GM08714 (cell line): ENCODE data around the gene SYNGR1.

Experiments
- H3K4me3 ChIP-seq: fragments of 200-500 bp; sonication (Bioruptor generic); 2 replicates; pipeline ENCODE4 v1.5.1; 2014; ENCODE audit warnings: mild to moderate bottlenecking, low read length, inconsistent platforms
- ZNF274 ChIP-seq: IDR thresholded peaks from 2 replicates; pipeline ENCODE4 v1.6.1; 2012; ENCODE audit warnings: mild to moderate bottlenecking, low read depth, low read length

The SYNGR1 gene

GRCh38 chr22:39383841-39384625, 34.2 kb downstream of the SYNGR1 start:
- no peak for TF ChIP-seq ZNF274
- H3K4me3 ChIP-seq = no peak overlapping the region

GRCh38 chr22:39384750-39385480, 35.1 kb downstream of the SYNGR1 start:
- no peak for TF ChIP-seq ZNF274

GRCh38 chr22:39388261-39389011, 38.6 kb downstream of the SYNGR1 start:
- peak overlapping the region; percentile 61; the same call in 1 of the 2 replicates for H3K4me3 ChIP-seq
- no peak for TF ChIP-seq ZNF274

More at GRCh38 chr22:39384750-39385480, 35.1 kb downstream of the SYNGR1 start:
- no peak overlapping the region for H3K4me3 ChIP-seq

- no peak for TF ChIP-seq ZNF274
- no peak overlapping the region for H3K4me3 ChIP-seq
Observed at GRCh38 chr22:39389420-39389819, 39.6 kb downstream of the SYNGR1 start.

GRCh38 chr22:39392341-39392948, 42.7 kb downstream of the SYNGR1 start:
- TF ChIP-seq ZNF274 = no peak
- H3K4me3 ChIP-seq = no peak overlapping the region

- H3K4me3 ChIP-seq = no peak overlapping the region
- TF ChIP-seq ZNF274 = no peak
Observed at GRCh38 chr22:39395936-39396796, 46.4 kb downstream of the SYNGR1 start.

- TF ChIP-seq ZNF274 = no peak
- no peak overlapping the region for H3K4me3 ChIP-seq
Observed at GRCh38 chr22:39396797-39397195, 47.0 kb downstream of the SYNGR1 start.

- no peak for TF ChIP-seq ZNF274
- no peak overlapping the region for H3K4me3 ChIP-seq
Observed at GRCh38 chr22:39401301-39401631, 51.5 kb downstream of the SYNGR1 start.

GRCh38 chr22:39405346-39406085, 55.7 kb downstream of the SYNGR1 start:
- no peak overlapping the region for H3K4me3 ChIP-seq
- no peak for TF ChIP-seq ZNF274

- no peak for TF ChIP-seq ZNF274
Observed at GRCh38 chr22:39408173-39408572, 58.4 kb downstream of the SYNGR1 start.

GRCh38 chr22:39408807-39409206, 59.0 kb downstream of the SYNGR1 start:
- TF ChIP-seq ZNF274 = no peak

More at GRCh38 chr22:39408173-39408572, 58.4 kb downstream of the SYNGR1 start:
- no peak overlapping the region for H3K4me3 ChIP-seq

GRCh38 chr22:39409516-39410029, 59.8 kb downstream of the SYNGR1 start:
- no peak overlapping the region for H3K4me3 ChIP-seq
- no peak for TF ChIP-seq ZNF274

More at GRCh38 chr22:39408807-39409206, 59.0 kb downstream of the SYNGR1 start:
- no peak overlapping the region for H3K4me3 ChIP-seq
